Right renal pelvis (tissue), 4 donors: ENCODE data around the gene SALL1. TPM values are rescaled to one million over a fixed set of nuclear protein-coding genes. Genes with fewer than 3 reads are reported as not detected.

ENCODE experiments used
- DNase-seq, 4 donors: peaks; one replicate each; pipeline ENCODE4 v3.0.0-alpha.2; 2013; ENCODE audit warnings: low read depth in 4 of 4, low spot score in 3 of 4, missing footprints in 1 of 4
- polyA plus RNA-seq, 4 donors: library from polyadenylated mRNA; unstranded; fragments of 120-200 nt; gene quantifications; one replicate each; pipeline ENCODE4 v1.2.1, GENCODE V29; 2013; ENCODE audit not compliant: insufficient read length in 4 of 4

SALL1 gene
- polyA plus RNA-seq, 4 donors, result 104 to 115 (median 111) TPM

- no peak for DNase-seq
Measured at GRCh38 chr16:51114382-51114781, 36.7 kb downstream of the SALL1 start.

- no peak for DNase-seq
Measured at GRCh38 chr16:51113236-51114125, 37.6 kb downstream of the SALL1 start.

DNA sequence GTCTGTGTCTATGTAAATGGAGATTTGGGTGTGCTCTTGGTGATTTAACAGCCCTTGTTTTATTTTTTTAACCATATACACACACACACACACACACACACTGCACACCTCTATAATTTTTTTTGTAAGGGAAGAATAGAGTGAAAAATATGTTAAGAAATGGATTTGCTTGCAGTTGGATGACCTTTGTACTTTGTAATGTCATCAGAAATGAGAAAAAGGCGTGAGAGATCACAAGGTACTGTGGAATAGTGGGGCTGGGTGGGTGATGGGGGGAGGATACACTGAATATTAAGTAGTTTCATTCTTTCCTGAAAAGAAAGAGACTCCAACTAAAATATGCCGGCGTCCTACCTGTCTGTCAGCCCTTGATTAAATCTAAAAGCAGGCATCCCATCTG lies 38.7 kb downstream of the SALL1 start:
- no peak for DNase-seq

- no peak for DNase-seq
Measured at GRCh38 chr16:51111759-51112158, 39.3 kb downstream of the SALL1 start.

DNA sequence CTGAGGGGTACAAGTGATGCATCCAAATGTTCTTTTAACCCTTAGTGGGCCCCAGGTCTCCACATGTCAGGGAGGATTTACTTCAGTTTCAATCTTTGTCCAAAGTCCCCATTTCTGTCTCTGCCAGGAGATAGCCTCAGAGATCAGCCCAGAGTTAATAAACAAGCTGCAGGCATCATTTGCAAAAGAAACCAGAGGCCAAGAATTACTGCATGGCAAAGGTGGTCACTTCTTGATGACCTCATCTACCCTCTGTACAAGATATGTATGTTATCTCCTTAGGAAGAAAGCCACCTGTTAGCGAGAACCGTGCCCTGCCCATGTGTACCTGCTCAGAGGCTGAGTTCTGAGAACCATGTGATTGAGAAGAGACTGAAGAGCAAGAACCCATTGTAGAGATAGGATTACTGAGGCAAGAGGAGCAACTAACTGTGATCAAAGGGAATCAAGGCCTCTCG lies 40.3 kb downstream of the SALL1 start:
- no peak for DNase-seq

DNA sequence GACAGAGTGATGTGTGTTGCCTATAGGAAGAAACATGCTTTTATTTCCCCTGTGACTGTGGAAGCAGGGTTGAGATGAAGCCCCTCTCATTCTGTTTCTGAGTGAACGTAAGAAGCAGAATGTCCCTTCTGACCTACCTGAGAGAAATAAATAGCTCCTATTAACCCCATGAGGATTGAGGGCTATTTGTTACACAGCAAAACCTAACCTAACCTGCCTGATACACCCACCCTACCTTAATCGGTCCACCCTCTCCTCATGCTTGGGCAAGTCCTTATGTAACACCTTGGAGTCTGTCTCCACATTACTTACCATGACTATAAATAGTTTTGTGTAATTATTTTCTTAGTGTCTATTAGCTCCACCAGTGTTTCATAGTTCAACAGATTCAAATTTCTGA lies 41.9 kb downstream of the SALL1 start:
- DNase-seq, result no peak

GRCh38 chr16:51107742-51108141 lies 43.3 kb downstream of the SALL1 start:
- no peak for DNase-seq

GRCh38 chr16:51106535-51106934 lies 44.5 kb downstream of the SALL1 start:
- DNase-seq, result no peak

DNA sequence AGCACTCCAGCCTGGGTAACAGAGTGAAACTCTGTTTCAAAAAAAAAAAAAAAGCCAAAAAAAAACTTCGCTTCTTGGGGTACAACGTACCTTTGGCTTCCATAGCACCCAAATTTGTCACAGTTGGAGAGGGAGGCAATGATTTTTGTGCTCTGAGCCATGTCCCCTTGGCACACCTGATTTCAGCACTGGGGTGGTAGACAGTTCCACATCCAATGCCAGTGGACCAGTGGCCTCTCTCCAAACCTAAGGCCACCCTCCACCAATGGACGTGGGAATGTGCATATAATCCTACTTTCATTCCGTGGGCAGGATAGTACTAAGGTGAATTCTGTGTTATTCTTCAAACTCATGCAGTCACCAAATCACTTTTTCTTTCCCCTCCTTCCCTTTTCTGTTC lies 47.5 kb downstream of the SALL1 start:
- DNase-seq, result no peak

- no peak for DNase-seq
Measured at GRCh38 chr16:51097729-51098128, 53.3 kb downstream of the SALL1 start.

GRCh38 chr16:51095890-51096626 lies 55.0 kb downstream of the SALL1 start:
- no peak for DNase-seq

- DNase-seq, result no peak
Measured at GRCh38 chr16:51095084-51095881, 55.8 kb downstream of the SALL1 start.

- no peak for DNase-seq
Measured at GRCh38 chr16:51093726-51094280, 57.3 kb downstream of the SALL1 start.
